Measurements from ENCODE around the gene DEPDC5. TPM values are rescaled to one million over a fixed set of nuclear protein-coding genes. Genes with fewer than 3 reads are reported as not detected.

DEPDC5 gene
- total RNA-seq, 4 donors from 2014 or later, result 11.7 to 15.4 (median 13.3) TPM

DNA sequence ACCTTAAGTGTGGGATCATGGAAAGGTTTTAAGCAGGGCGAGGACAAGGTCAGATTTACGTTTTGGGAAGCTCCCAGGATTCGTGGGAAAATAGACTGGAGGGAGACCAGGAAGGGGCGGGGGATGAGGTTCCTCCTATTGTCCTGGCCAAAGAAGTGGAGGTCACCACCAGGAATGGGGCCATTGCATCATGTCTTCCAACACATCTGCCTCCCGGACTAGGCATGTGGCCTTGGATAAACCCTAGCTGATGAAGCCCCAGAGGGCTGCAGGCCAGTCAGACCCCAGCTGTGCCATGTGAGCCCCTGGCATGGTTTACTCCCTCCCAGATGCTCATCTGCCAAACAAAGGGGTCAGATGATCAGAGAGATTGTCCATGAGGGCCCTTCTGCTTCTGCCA is 179.0 kb downstream of the DEPDC5 start:
- TF ChIP-seq POLR2A (IDR thresholded peaks at IDR 0.05), result no peak
- no peak for TF ChIP-seq CTCF (IDR thresholded peaks at IDR 0.05)
- H3K4me3 ChIP-seq (ENCODE audit: low read depth, poor library complexity, severe bottlenecking), result no peak overlapping the region
- 59 to 68% methylated on average over 5 of the region's 5 CpGs for WGBS, 2 donors
- intact Hi-C loops (cut with DNase I; ENCODE audit: low total_unique reads), result no loop called here
- DNase-seq (ENCODE audit: low spot score in 2 of 2), result no peak

DNA sequence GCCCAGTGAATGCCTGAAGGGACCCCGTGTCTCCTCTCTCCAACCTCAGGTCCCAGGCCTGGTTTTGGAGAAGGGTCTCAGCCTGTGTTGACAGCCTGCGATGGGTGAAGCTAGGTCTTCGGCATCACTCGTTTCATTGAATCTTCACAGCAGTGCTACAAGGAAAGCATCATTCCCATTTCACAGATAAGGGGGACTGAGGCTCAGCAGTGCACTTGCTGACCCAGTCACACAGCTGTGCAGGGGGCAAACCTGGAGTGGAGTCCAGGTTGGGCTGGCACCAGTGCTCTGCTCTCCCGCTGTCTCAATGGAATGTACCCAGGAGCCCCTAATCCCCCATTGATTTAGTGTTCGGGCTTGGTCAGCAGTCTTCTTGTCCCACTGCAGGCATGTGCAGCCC is 179.6 kb downstream of the DEPDC5 start:
- intact Hi-C loops (cut with DNase I; ENCODE audit: low total_unique reads), result no loop called here
- no peak for DNase-seq (ENCODE audit: low spot score in 2 of 2)
- TF ChIP-seq CTCF (IDR thresholded peaks at IDR 0.05), result no peak
- TF ChIP-seq POLR2A (IDR thresholded peaks at IDR 0.05), result no peak
- H3K4me3 ChIP-seq (ENCODE audit: low read depth, poor library complexity, severe bottlenecking), result no peak overlapping the region
- 92 to 99% methylated on average over 6 of the region's 6 CpGs for WGBS, 2 donors

GRCh38 chr22:31933816-31934482 is 180.1 kb downstream of the DEPDC5 start:
- TF ChIP-seq POLR2A (IDR thresholded peaks at IDR 0.05) (no peak), CTCF (IDR thresholded peaks at IDR 0.05) (no peak)
- intact Hi-C loops (cut with DNase I; ENCODE audit: low total_unique reads), result no loop called here
- 80 to 90% methylated on average over 17 of the region's 17 CpGs for WGBS, 2 donors
- DNase-seq (ENCODE audit: low spot score in 2 of 2), result no peak
- H3K4me3 ChIP-seq (ENCODE audit: low read depth, poor library complexity, severe bottlenecking), result no peak overlapping the region

GRCh38 chr22:31935961-31936635 is 182.3 kb downstream of the DEPDC5 start:
- WGBS, 2 donors, result 67 to 76% methylated on average over 4 of the region's 4 CpGs
- intact Hi-C loops (cut with DNase I; ENCODE audit: low total_unique reads), result no loop called here

GRCh38 chr22:31937341-31937740 is 183.5 kb downstream of the DEPDC5 start:
- 75 to 85% methylated on average over 3 of the region's 3 CpGs for WGBS, 2 donors
- intact Hi-C loops (cut with DNase I; ENCODE audit: low total_unique reads), result no loop called here
- no peak for DNase-seq (ENCODE audit: low spot score in 2 of 2)
- TF ChIP-seq POLR2A (IDR thresholded peaks at IDR 0.05) (no peak), CTCF (IDR thresholded peaks at IDR 0.05) (no peak)
- H3K4me3 ChIP-seq (ENCODE audit: low read depth, poor library complexity, severe bottlenecking), result no peak overlapping the region

More at GRCh38 chr22:31935961-31936635, 182.3 kb downstream of the DEPDC5 start:
- DNase-seq (ENCODE audit: low spot score in 2 of 2), result no peak
- TF ChIP-seq CTCF (IDR thresholded peaks at IDR 0.05) (no peak), POLR2A (IDR thresholded peaks at IDR 0.05) (no peak)
- H3K4me3 ChIP-seq (ENCODE audit: low read depth, poor library complexity, severe bottlenecking), result no peak overlapping the region
